Loucy (cell line): Measurements from ENCODE around the gene TMEM69.
"Not testable (repeated sequence)": the region's sequence is repeated elsewhere in the genome, so short reads cannot be mapped to it uniquely, and the experiment has no call there.

Experiments used
- H2AFZ ChIP-seq: fragments of 200-600 bp; sonication (generic); 2 replicates; pipeline ENCODE4 v1.6.0; 2016; ENCODE audit warnings: antibody characterized with exemption, mild to moderate bottlenecking, low read length, moderate library complexity
- H3F3A ChIP-seq: fragments of 200-600 bp; 2 replicates; pipeline ENCODE4 v1.6.0; 2016; ENCODE audit warnings: antibody characterized with exemption, low read depth, mild to moderate bottlenecking
- H3K27me3 ChIP-seq: fragments of 200-600 bp; sonication (generic); 2 replicates; pipeline ENCODE4 v1.6.1; 2014; ENCODE audit warnings: low read length, mild to moderate bottlenecking; ENCODE audit not compliant: insufficient read depth, poor library complexity, severe bottlenecking
- H3K36me3 ChIP-seq: fragments of 200-600 bp; sonication (generic); 2 replicates; pipeline ENCODE4 v1.6.1; 2016; ENCODE audit warnings: low read length; ENCODE audit not compliant: insufficient read depth
- H3K4me1 ChIP-seq: fragments of 200-600 bp; sonication (generic); 2 replicates; pipeline ENCODE4 v1.5.1; 2014; ENCODE audit warnings: low read length, mild to moderate bottlenecking; ENCODE audit not compliant: insufficient read depth, poor library complexity, severe bottlenecking
- H3K4me2 ChIP-seq: fragments of 200-600 bp; sonication (generic); 2 replicates; pipeline ENCODE4 v1.6.0; 2014; ENCODE audit warnings: antibody characterized with exemption, low read length, low read depth, mild to moderate bottlenecking; ENCODE audit not compliant: poor library complexity, severe bottlenecking
- H3K4me3 ChIP-seq: fragments of 200-600 bp; sonication (generic); 2 replicates; pipeline ENCODE4 v1.5.1; 2014; ENCODE audit warnings: low read length, mild to moderate bottlenecking, mixed read lengths; ENCODE audit not compliant: poor library complexity, severe bottlenecking
- H3K79me2 ChIP-seq: fragments of 200-600 bp; sonication (generic); 2 replicates; pipeline ENCODE4 v1.6.1; 2014; ENCODE audit warnings: low read length; ENCODE audit not compliant: insufficient read depth
- H3K9ac ChIP-seq: fragments of 200-600 bp; sonication (generic); 2 replicates; pipeline ENCODE4 v1.6.0; 2014; ENCODE audit warnings: mild to moderate bottlenecking, low read depth, low read length, moderate library complexity; ENCODE audit not compliant: poor library complexity, severe bottlenecking
- H3K9me2 ChIP-seq: fragments of 200-600 bp; sonication (generic); replicated peaks from 2 replicates; pipeline ENCODE4 v1.6.1; 2016; ENCODE audit warnings: low read depth, low read length, mixed read lengths
- H3K9me3 ChIP-seq: fragments of 200-600 bp; sonication (generic); 2 replicates; pipeline ENCODE4 v1.6.1; 2014; ENCODE audit warnings: mild to moderate bottlenecking, antibody characterized with exemption, low read length, low read depth; ENCODE audit not compliant: insufficient read depth
- H4K20me1 ChIP-seq: fragments of 200-600 bp; sonication (generic); 2 replicates; pipeline ENCODE4 v1.6.0; 2014; ENCODE audit warnings: antibody characterized with exemption, low read length, mild to moderate bottlenecking; ENCODE audit not compliant: insufficient read depth, poor library complexity, severe bottlenecking
- EZH2phosphoT487 ChIP-seq: fragments of 200-600 bp; IDR thresholded peaks from 2 replicates; pipeline ENCODE4 v1.6.1; 2018; ENCODE audit warnings: antibody characterized with exemption, mild to moderate bottlenecking, moderate library complexity, borderline replicate concordance
- TF ChIP-seq, protein P1 (sequence below): fragments of 200-600 bp; sonication (generic); conservative IDR thresholded peaks from 2 replicates; pipeline ENCODE4 v1.5.1; 2014; ENCODE audit warnings: mild to moderate bottlenecking, antibody characterized with exemption, low read length

The TMEM69 gene

GRCh38 chr1:45716700-45717099, 28.7 kb downstream of the TMEM69 start:
- no peak overlapping the region for H2AFZ ChIP-seq
- no peaks in the 10 kb centered on the region for H3K36me3 ChIP-seq
- H3K9ac ChIP-seq = no peak overlapping the region
- no peaks in the 10 kb centered on the region for H3K9me2 ChIP-seq
- no peaks in the 10 kb centered on the region for H3K79me2 ChIP-seq
- no peaks in the 10 kb centered on the region for H3K27me3 ChIP-seq
- H3K4me2 ChIP-seq = no peak overlapping the region
- H3F3A ChIP-seq = no peaks in the 10 kb centered on the region
- TF ChIP-seq, protein P1, sequence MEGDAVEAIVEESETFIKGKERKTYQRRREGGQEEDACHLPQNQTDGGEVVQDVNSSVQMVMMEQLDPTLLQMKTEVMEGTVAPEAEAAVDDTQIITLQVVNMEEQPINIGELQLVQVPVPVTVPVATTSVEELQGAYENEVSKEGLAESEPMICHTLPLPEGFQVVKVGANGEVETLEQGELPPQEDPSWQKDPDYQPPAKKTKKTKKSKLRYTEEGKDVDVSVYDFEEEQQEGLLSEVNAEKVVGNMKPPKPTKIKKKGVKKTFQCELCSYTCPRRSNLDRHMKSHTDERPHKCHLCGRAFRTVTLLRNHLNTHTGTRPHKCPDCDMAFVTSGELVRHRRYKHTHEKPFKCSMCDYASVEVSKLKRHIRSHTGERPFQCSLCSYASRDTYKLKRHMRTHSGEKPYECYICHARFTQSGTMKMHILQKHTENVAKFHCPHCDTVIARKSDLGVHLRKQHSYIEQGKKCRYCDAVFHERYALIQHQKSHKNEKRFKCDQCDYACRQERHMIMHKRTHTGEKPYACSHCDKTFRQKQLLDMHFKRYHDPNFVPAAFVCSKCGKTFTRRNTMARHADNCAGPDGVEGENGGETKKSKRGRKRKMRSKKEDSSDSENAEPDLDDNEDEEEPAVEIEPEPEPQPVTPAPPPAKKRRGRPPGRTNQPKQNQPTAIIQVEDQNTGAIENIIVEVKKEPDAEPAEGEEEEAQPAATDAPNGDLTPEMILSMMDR = no peak
- no peak for TF ChIP-seq EZH2phosphoT487
- no peaks in the 10 kb centered on the region for H3K4me1 ChIP-seq
- no peaks in the 10 kb centered on the region for H3K9me3 ChIP-seq
- H3K4me3 ChIP-seq = no peak overlapping the region
- H4K20me1 ChIP-seq = no peaks in the 10 kb centered on the region

DNA sequence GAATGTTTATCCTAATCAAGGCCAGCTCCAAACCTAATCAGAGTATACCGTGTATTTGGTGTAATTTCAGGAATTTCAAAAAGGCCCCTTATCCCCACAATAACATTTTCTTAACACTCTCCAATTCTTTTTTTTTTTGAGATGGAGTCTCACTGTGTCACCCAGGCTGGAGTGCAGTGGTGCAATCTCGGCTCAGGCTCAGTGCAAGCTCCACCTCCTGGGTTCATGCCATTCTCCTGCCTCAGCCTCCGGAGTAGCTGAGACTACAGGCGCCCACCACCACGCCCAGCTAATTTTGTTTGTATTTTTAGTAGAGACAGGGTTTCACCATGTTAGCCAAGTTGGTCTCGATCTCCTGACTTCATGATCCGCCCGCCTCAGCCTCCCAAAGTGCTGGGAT, 29.4 kb downstream of the TMEM69 start:
- not testable (repeated sequence) for H3K4me3 ChIP-seq, H3F3A ChIP-seq, H3K4me1 ChIP-seq, H2AFZ ChIP-seq, H3K9ac ChIP-seq, H3K4me2 ChIP-seq, H3K9me3 ChIP-seq, H3K27me3 ChIP-seq, H4K20me1 ChIP-seq, H3K79me2 ChIP-seq, H3K9me2 ChIP-seq, H3K36me3 ChIP-seq

DNA sequence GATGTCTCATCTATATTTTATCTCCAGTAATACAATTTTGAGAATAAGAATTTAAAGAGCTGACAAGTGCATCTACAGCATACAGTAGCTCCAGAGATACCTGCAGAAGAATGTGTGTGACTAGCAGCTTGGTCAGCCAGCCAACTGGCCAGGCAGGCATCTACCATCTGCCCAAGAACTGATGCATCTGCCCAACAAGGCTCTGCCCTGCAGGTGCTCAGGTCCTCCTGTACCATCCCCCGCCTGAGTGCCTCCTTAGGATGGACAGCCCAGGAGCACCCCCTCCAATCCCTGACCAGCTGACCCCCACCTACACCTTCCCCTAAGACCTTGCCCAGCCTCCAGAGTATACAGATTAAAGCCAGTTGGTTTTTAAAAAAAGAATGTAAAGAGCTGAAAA, 30.3 kb downstream of the TMEM69 start:
- H3K4me3 ChIP-seq = no peak overlapping the region
- no peaks in the 10 kb centered on the region for H3K36me3 ChIP-seq
- no peaks in the 10 kb centered on the region for H4K20me1 ChIP-seq
- no peak overlapping the region for H2AFZ ChIP-seq
- no peak overlapping the region for H3K9ac ChIP-seq
- no peaks in the 10 kb centered on the region for H3K27me3 ChIP-seq
- H3K4me2 ChIP-seq = no peak overlapping the region
- TF ChIP-seq, protein P1 = no peak
- no peak for TF ChIP-seq EZH2phosphoT487
- no peaks in the 10 kb centered on the region; the same call in 1 of the 2 replicates for H3F3A ChIP-seq
- H3K9me2 ChIP-seq = no peaks in the 10 kb centered on the region
- no peaks in the 10 kb centered on the region for H3K79me2 ChIP-seq
- no peaks in the 10 kb centered on the region for H3K4me1 ChIP-seq
- H3K9me3 ChIP-seq = no peaks in the 10 kb centered on the region

- H3K79me2 ChIP-seq = no peaks in the 10 kb centered on the region
- H3K4me1 ChIP-seq = no peaks in the 10 kb centered on the region
- no peaks in the 10 kb centered on the region; the same call in 1 of the 2 replicates for H3F3A ChIP-seq
- H3K4me2 ChIP-seq = no peak overlapping the region
- H4K20me1 ChIP-seq = no peaks in the 10 kb centered on the region
- no peak for TF ChIP-seq EZH2phosphoT487
- TF ChIP-seq, protein P1 = no peak
- H3K9me3 ChIP-seq = no peaks in the 10 kb centered on the region
- H2AFZ ChIP-seq = no peak overlapping the region
- no peaks in the 10 kb centered on the region for H3K27me3 ChIP-seq
- H3K9ac ChIP-seq = no peak overlapping the region
- H3K9me2 ChIP-seq = no peaks in the 10 kb centered on the region
- H3K4me3 ChIP-seq = no peak overlapping the region
- no peaks in the 10 kb centered on the region for H3K36me3 ChIP-seq
Measured at GRCh38 chr1:45721207-45721606, 33.2 kb downstream of the TMEM69 start.
